Heart right ventricle (tissue), 16 donors: ENCODE measurements around the gene AGAP1. TPM values are rescaled to one million over a fixed set of nuclear protein-coding genes. Genes with fewer than 3 reads are reported as not detected.

Experiments used
- ATAC-seq, 8 donors: fragments of 200-7000 bp; cut with Tn5 transposase; one replicate each; pipeline ENCODE4 v1.9.1; 2020; ENCODE audit warnings: mild to moderate bottlenecking in 8 of 8, moderate library complexity in 8 of 8, moderate number of reproducible peaks in 1 of 8
- DNase-seq, 2 donors: peaks; one replicate each; pipeline ENCODE4 v3.0.0-alpha.2; 2020
- H3K27ac ChIP-seq, 10 donors: fragments of 200-600 bp; sonication (generic) in 2 of 10; one replicate each; pipeline versions ENCODE4 v1.5.0 to v1.8.0; 2020 to 2022; ENCODE audit warnings: mild to moderate bottlenecking in 3 of 10
- H3K27me3 ChIP-seq, 7 donors: fragments of 200-600 bp; one replicate each; pipeline ENCODE4 v1.8.0; 2021 to 2022; ENCODE audit warnings: mild to moderate bottlenecking in 2 of 7
- H3K36me3 ChIP-seq, 9 donors: fragments of 200-600 bp; sonication (generic) in 1 of 9; one replicate each; pipeline versions ENCODE4 v1.5.0 to v1.8.0; 2020 to 2022; ENCODE audit warnings: mild to moderate bottlenecking in 2 of 9
- H3K4me1 ChIP-seq, 9 donors: fragments of 200-600 bp; sonication (generic) in 1 of 9; one replicate each; pipeline versions ENCODE4 v1.5.0 to v1.8.0; 2020 to 2022; ENCODE audit warnings: mild to moderate bottlenecking in 4 of 9
- H3K4me3 ChIP-seq, 10 donors: fragments of 200-600 bp; sonication (generic) in 2 of 10; one replicate each; pipeline versions ENCODE4 v1.5.0 to v1.8.0; 2020 to 2022; ENCODE audit warnings: mild to moderate bottlenecking in 7 of 10, moderate library complexity in 2 of 10
- H3K9me3 ChIP-seq, 11 donors: fragments of 200-600 bp in 10 of 11; sonication (generic) in 2 of 11; one replicate each; pipeline versions ENCODE4 v1.5.0 to v1.8.0; 2013 to 2022; ENCODE audit warnings: mild to moderate bottlenecking in 2 of 11, control low read depth in 1 of 11, moderate library complexity in 1 of 11
- CTCF ChIP-seq, 9 donors: fragments of 200-600 bp; sonication (generic) in 2 of 9; IDR thresholded peaks; one replicate each; pipeline versions ENCODE4 v1.5.0 to v1.8.0; 2021 to 2022; ENCODE audit warnings: antibody characterized with exemption in 9 of 9, mild to moderate bottlenecking in 5 of 9, moderate library complexity in 1 of 9
- WGBS, 2 donors: extraction: QIAGEN DNeasy Blood & Tissue Kit; methylation state at CpG; one replicate each; pipeline ENCODE4 v1.1.7; 2013; ENCODE audit warnings: inconsistent platforms in 1 of 2; 5-methylcytosine and 5-hydroxymethylcytosine counted together
- intact Hi-C, 10 donors: fragments of 100-400 bp; cut with DNase I; formaldehyde crosslinking; loops; one replicate each; pipeline versions ENCODE4 v1.11.1 to v1.14.2; 2022
- polyA plus RNA-seq, 2 donors: library from polyadenylated mRNA; stranded (reverse); fragments of 200-250 nt; gene quantifications; one replicate each; pipeline ENCODE4 v1.2.3, GENCODE V29; 2013
- total RNA-seq, 10 donors: library from RNA; stranded (reverse); fragmentation: NEBNext Ultra II Directional in 3 of 10; extraction: Animal tissue kit (Norgen Biotek cat#: 25700) in 3 of 10; gene quantifications; one replicate each; pipeline versions ENCODE4 v1.2.1 to v1.2.4, GENCODE V29; 2021 to 2023
- donor health status: Arrhythmogenic right ventricular cardiomyopathy.
- donor health status: ischemic (EF 13 %, LVEDD 7.1; RV severe dilation, severe dysfunction).
- donor health status: healthy with polysubstance abuse.
- donor health status: DM: no; HTN: yes; CAD: no.
- donor health status: DM: no; HTN: no; CAD: no.
- donor health status: ischemic (EF 25% LVEDD 6.9; RV normal size, moderate dysfunction).
- donor health status: ischemic (EF 25% LVEDD 5.7; RV mildly dilated, moderate dysfunction).
- donor health status: healthy.
- donor health status: DM: yes; HTN: yes; CAD: no.
- donor health status: Ischemic cardiomyopathy.
- donor health status: ischemic (EF 35%, LVEDD 5.7; RV mildly dilated, moderate dysfunction).
- donor health status: nonischemic (EF 11% LVEDD 7.7; RV severe dilation, severe dysfunction).
- donor health status: DM: yes; HTN: yes; CAD: no.
- donor health status: PGD.
- donor health status: ischemic (EF 29% LVEDD 5.4; RV normal size, mild dysfunction).
- donor health status: nonischemic (EF 23%, LVEDD 6.1; RV moderate dilation, normal function).

AGAP1 gene
- total and polyA plus RNA-seq, 12 donors, result 3.5 to 29.2 (median 19.4) TPM

GRCh38 chr2:235596272-235596671 lies 102.4 kb downstream of the AGAP1 start:
- Histone ChIP-seq H3K9me3 (no peaks in the 10 kb centered on the region), H3K36me3 (no peaks in the 10 kb centered on the region), H3K4me3 (no peak overlapping the region), H3K27ac (no peak overlapping the region), H3K27me3 (no peaks in the 10 kb centered on the region), H3K4me1 (peaks cover 0 to 14% (median 8%) of the 10 kb centered on the region in 9 donors)
- intact Hi-C loops, result loop anchor here in 9 of 10 donors (1.0 to 10.0 kb wide), 6 partner anchors 71 to 331 kb away; no protein-coding TSS in a partner anchor
- ATAC-seq (no peak), DNase-seq (no peak)
- WGBS, 2 donors, result 96 to 97% methylated on average over 4 of the region's 4 CpGs
- TF ChIP-seq CTCF (IDR thresholded peaks at IDR 0.05), result no peak

GRCh38 chr2:235597081-235597615 lies 103.3 kb downstream of the AGAP1 start:
- no peaks in the 10 kb centered on the region for H3K9me3 ChIP-seq
- intact Hi-C loops, result loop anchor here in 9 of 10 donors (5.0 to 10.0 kb wide), 5 partner anchors 70 to 332 kb away; no protein-coding TSS in a partner anchor
- ATAC-seq (no peak), DNase-seq (no peak)
- WGBS, 2 donors, result 93 to 95% methylated on average over 5 of the region's 5 CpGs
- H3K27ac ChIP-seq, result no peak overlapping the region
- TF ChIP-seq CTCF (IDR thresholded peaks at IDR 0.05), result no peak
- no peak overlapping the region for H3K4me3 ChIP-seq
- peaks cover 0 to 14% (median 8%) of the 10 kb centered on the region in 9 donors for H3K4me1 ChIP-seq
- H3K27me3 ChIP-seq, result no peaks in the 10 kb centered on the region
- no peaks in the 10 kb centered on the region for H3K36me3 ChIP-seq

- no peak for TF ChIP-seq CTCF (IDR thresholded peaks at IDR 0.05)
- no peaks in the 10 kb centered on the region for H3K27me3 ChIP-seq
- no peaks in the 10 kb centered on the region for H3K36me3 ChIP-seq
- intact Hi-C loops, result loop anchor here in 9 of 10 donors (5.0 to 10.0 kb wide), 5 partner anchors 69 to 333 kb away; no protein-coding TSS in a partner anchor
- 90 to 93% methylated on average over 19 of the region's 19 CpGs for WGBS, 2 donors
- H3K27ac ChIP-seq, result no peak overlapping the region
- DNase-seq, result no peak
- H3K9me3 ChIP-seq, result no peaks in the 10 kb centered on the region
- H3K4me1 ChIP-seq, result peaks cover 0 to 14% (median 8%) of the 10 kb centered on the region in 9 donors
- H3K4me3 ChIP-seq, result no peak overlapping the region
- no peak for ATAC-seq
These were observed 104.2 kb downstream of the AGAP1 start for GRCh38 chr2:235598026-235598425.

- Histone ChIP-seq H3K4me1 (peaks cover 0 to 16% (median 8%) of the 10 kb centered on the region in 9 donors), H3K9me3 (no peaks in the 10 kb centered on the region), H3K4me3 (no peak overlapping the region), H3K36me3 (no peaks in the 10 kb centered on the region), H3K27me3 (no peaks in the 10 kb centered on the region), H3K27ac (no peak overlapping the region)
- no peak for ATAC-seq
- no peak for TF ChIP-seq CTCF (IDR thresholded peaks at IDR 0.05)
- no peak for DNase-seq
- intact Hi-C loops, result loop anchor here in 9 of 10 donors (5.0 to 10.0 kb wide), 5 partner anchors 68 to 334 kb away; no protein-coding TSS in a partner anchor
- 90% methylated on average over 20 of the region's 20 CpGs for WGBS, 2 donors
These were observed 105.0 kb downstream of the AGAP1 start for GRCh38 chr2:235598532-235599531.
